Measurements from ENCODE around the gene FOXE3.
A peak's percentile ranks its signal among the peaks of the same experiment; 100 is the strongest.

FOXE3 gene

GRCh38 chr1:47412437-47412836, 3.6 kb upstream of the FOXE3 start:
- DNase-seq (ENCODE audit: insufficient read length, low spot score), result no peak
- no peak for TF ChIP-seq POLR2A (IDR thresholded peaks at IDR 0.05; ENCODE audit: low read depth, low read length)
- no peak for FAIRE-seq

- no peak for FAIRE-seq
- no peak for DNase-seq (ENCODE audit: insufficient read length, low spot score)
- no peak for TF ChIP-seq POLR2A (IDR thresholded peaks at IDR 0.05; ENCODE audit: low read depth, low read length)
Measured at GRCh38 chr1:47416319-47417169, 459 bp downstream of the FOXE3 start.

GRCh38 chr1:47417170-47418044, 1.3 kb downstream of the FOXE3 start:
- DNase-seq (ENCODE audit: insufficient read length, low spot score), result no peak
- FAIRE-seq, result no peak
- TF ChIP-seq POLR2A (IDR thresholded peaks at IDR 0.05; ENCODE audit: low read depth, low read length), result no peak

- no peak for FAIRE-seq
- no peak for TF ChIP-seq POLR2A (IDR thresholded peaks at IDR 0.05; ENCODE audit: low read depth, low read length)
- DNase-seq (ENCODE audit: insufficient read length, low spot score), result no peak
Measured at GRCh38 chr1:47418122-47418521, 2.0 kb downstream of the FOXE3 start.

DNA sequence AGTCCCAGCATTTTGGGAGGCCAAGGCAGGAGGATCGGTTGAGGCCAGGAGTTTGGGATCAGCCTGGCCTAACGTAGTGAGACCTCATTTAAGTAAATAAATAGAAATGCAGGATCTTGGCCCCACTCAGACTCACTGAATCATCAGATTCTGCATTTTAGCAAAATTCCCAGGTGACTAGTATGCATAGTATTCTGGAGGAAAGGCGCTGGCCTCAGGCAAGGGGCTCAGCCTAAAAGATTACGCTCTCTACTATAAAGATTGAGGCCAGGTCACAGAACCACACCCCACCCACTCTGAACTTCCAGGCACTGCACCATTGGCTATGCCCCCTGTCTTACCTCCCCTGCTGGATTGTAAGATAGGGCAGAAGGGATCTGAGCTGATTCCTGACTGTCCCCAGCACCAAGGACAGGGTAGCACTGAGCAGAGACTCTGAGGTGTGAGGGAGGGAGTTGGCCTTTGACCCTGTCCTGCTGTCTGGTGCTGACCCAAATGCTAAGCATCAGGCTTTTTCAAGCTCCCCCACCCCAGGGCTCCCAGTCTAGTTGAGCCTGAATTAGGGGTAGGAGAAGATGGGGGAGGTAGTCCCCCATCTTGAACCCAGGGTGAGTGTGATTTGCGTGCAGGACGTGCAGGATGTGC, 2.7 kb downstream of the FOXE3 start:
- DNase-seq (ENCODE audit: insufficient read length, low spot score) (no peak), FAIRE-seq (no peak)
- no peak for TF ChIP-seq POLR2A (IDR thresholded peaks at IDR 0.05; ENCODE audit: low read depth, low read length)

- no peak for DNase-seq (ENCODE audit: insufficient read length, low spot score)
- no peak for FAIRE-seq
- no peak for TF ChIP-seq POLR2A (IDR thresholded peaks at IDR 0.05; ENCODE audit: low read depth, low read length)
Measured at GRCh38 chr1:47420547-47420946, 4.5 kb downstream of the FOXE3 start.

GRCh38 chr1:47423872-47424271, 7.8 kb downstream of the FOXE3 start:
- no peak for DNase-seq (ENCODE audit: insufficient read length, low spot score)
- no peak for TF ChIP-seq POLR2A (IDR thresholded peaks at IDR 0.05; ENCODE audit: low read depth, low read length)
- no peak for FAIRE-seq

GRCh38 chr1:47424336-47424982, 8.4 kb downstream of the FOXE3 start:
- FAIRE-seq, result no peak
- DNase-seq (ENCODE audit: insufficient read length, low spot score), result peak; percentile 48
- no peak for TF ChIP-seq POLR2A (IDR thresholded peaks at IDR 0.05; ENCODE audit: low read depth, low read length)

DNA sequence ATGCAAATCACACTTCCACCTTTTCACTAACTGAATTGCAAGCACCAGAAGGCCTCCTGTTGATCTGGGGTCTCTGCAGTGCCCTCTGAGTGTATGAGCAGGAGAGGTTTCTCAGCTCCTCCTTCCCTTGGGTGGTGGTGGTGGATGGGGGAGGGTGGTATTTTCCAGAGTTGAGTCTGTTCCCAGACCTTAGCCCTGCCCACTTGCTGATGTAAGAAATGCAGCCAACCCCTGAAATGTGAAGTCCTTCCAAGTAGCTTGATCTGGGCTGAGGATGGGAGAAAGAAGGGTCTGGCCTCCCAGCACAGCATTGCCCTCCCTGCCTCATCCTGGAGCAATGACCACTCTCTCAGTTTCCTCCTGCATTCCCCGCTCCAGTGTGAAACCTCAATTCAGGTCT, 15.4 kb downstream of the FOXE3 start:
- no peak for FAIRE-seq
- no peak for DNase-seq (ENCODE audit: insufficient read length, low spot score)
- TF ChIP-seq POLR2A (IDR thresholded peaks at IDR 0.05; ENCODE audit: low read depth, low read length), result no peak

DNA sequence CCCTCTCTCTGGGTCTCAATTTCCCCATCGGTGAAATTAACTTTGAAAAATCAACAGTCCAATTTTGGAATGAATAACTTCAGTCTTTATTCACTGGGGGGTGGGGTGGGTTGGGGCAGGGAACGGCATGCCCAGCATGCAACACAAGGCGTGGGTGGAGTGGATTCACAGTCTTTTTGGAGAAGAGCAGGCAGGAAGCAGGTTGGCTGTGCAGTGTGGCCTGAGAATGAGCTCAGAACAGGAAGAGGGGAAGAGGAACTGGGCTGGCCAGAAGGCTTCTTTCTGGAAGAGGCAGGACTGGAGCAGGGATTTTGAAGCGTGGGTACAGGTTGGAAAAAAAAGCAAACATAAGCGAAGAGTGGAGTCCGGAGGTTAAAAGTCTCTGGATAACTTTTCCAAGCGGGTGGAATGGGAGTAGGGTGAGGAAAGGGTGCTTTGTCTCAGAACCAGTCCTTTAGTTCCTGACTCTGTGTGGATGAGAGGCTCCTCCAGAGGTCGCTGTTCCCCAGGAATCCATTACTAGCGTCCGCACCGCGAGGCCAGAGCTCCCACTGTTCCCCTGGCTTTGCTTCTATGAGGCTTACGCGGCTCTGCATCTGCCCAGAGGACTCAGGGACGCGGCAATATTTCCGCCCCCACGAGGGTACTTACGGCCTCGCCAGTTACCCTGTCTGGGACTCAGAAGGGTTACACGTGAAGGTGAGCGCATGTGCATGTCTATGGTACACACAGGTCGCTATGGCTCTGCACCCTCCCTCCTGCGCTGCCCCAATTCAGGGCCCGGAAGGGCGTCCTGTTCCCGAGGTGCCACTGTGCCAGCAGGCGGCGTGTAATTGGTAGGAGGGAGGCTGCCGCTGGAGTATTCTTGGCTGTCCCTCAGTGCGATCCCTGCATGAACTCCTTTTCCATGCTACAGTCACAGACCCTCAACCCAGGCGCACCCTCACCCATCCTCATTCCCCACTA, 16.3 kb downstream of the FOXE3 start:
- FAIRE-seq (no peak), DNase-seq (ENCODE audit: insufficient read length, low spot score) (peak; percentile 34)
- no peak for TF ChIP-seq POLR2A (IDR thresholded peaks at IDR 0.05; ENCODE audit: low read depth, low read length)

- FAIRE-seq (no peak), DNase-seq (ENCODE audit: insufficient read length, low spot score) (no peak)
- TF ChIP-seq POLR2A (IDR thresholded peaks at IDR 0.05; ENCODE audit: low read depth, low read length), result no peak
Measured at GRCh38 chr1:47433037-47433421, 16.9 kb downstream of the FOXE3 start.

GRCh38 chr1:47433477-47434050, 17.5 kb downstream of the FOXE3 start:
- TF ChIP-seq POLR2A (IDR thresholded peaks at IDR 0.05; ENCODE audit: low read depth, low read length), result no peak
- FAIRE-seq (no peak), DNase-seq (ENCODE audit: insufficient read length, low spot score) (no peak)

All from H54 (cell line).